HCT116 (cell line): ENCODE data around the gene COPS9. TPM values are rescaled to one million over a fixed set of nuclear protein-coding genes. Genes with fewer than 3 reads are reported as not detected.

Experiments
- ATAC-seq: fragments of 200-7000 bp; cut with Tn5 transposase; 2 replicates; pipeline ENCODE4 v1.9.1; 2020; ENCODE audit warnings: mild to moderate bottlenecking, moderate library complexity
- BruUV-seq: library from RNA; stranded (reverse); fragments of 400-500 nt; replicated peaks from 2 replicates; lab custom pipeline; 2021; lab: Mats Ljungman, UMichigan
- CTCF ChIA-PET: fragments of 300-600 bp; sonication (Branson Sonifier 250); formaldehyde crosslinking; loops from one replicate; lab custom pipeline; 2021; ENCODE audit warnings: antibody characterized with exemption; lab: Charles Lee
- POLR2A ChIA-PET: fragments of 300-600, 350-600 bp; sonication (Branson Sonifier 250); formaldehyde crosslinking; loops from one replicate; lab custom pipeline; 2021; ENCODE audit warnings: antibody characterized with exemption; lab: Charles Lee
- RAD21 ChIA-PET, 2 experiments: fragments of 300-600 bp; sonication (Branson Sonifier 250); formaldehyde crosslinking; loops; one replicate each; lab custom pipeline; 2023; ENCODE audit warnings: low total read pairs in 2 of 2; ENCODE audit not compliant: uncharacterized antibody in 2 of 2, unreplicated experiment in 2 of 2, low non-redundant PET in 1 of 2; lab: Charles Lee
- DNase-seq: peaks from one replicate; pipeline ENCODE4 v3.0.0-alpha.2; 2010; ENCODE audit warnings: low read depth, low spot score
- H2AFZ ChIP-seq: fragments of 200-600 bp; shearing (Covaris generic), sonication (generic); 2 replicates; pipeline ENCODE4 v1.6.1; 2017; ENCODE audit warnings: low read depth, mixed run types, mixed read lengths, antibody characterized with exemption, low read length; ENCODE audit not compliant: poor library complexity, severe bottlenecking
- H3K27ac ChIP-seq: 2 replicates; pipeline ENCODE4 v1.5.1; 2012; ENCODE audit warnings: low read depth, low read length
- H3K27me3 ChIP-seq: fragments of 200-600 bp; sonication (generic); 2 replicates; pipeline ENCODE4 v1.6.1; 2016; ENCODE audit warnings: mixed run types, low read length, mixed read lengths; ENCODE audit not compliant: insufficient read depth
- H3K36me3 ChIP-seq, 2 experiments: fragments of 200-500 bp in 1 of 2; fragments of 200-600 bp in 1 of 2; sonication (Bioruptor generic) in 1 of 2; sonication (generic) in 1 of 2; 2 replicates each; pipeline versions ENCODE4 v1.5.1 to v1.6.1; 2014 to 2016; ENCODE audit warnings: low read length in 2 of 2, inconsistent platforms in 1 of 2, mixed read lengths in 1 of 2, mixed run types in 1 of 2; ENCODE audit not compliant: insufficient read depth in 2 of 2, control insufficient read depth in 1 of 2
- H3K4me1 ChIP-seq, 2 experiments: fragments of 200-600 bp in 1 of 2; sonication (generic) in 1 of 2; 2 replicates each; pipeline versions ENCODE4 v1.5.1 to v1.6.1; 2012 to 2017; ENCODE audit warnings: low read length in 2 of 2, inconsistent platforms in 1 of 2, mild to moderate bottlenecking in 1 of 2, mixed read lengths in 1 of 2, mixed run types in 1 of 2, moderate library complexity in 1 of 2; ENCODE audit not compliant: insufficient read depth in 2 of 2, control insufficient read depth in 1 of 2
- H3K4me2 ChIP-seq: fragments of 200-600 bp; sonication (generic); 2 replicates; pipeline ENCODE4 v1.6.1; 2017; ENCODE audit warnings: mixed run types, low read length, mixed read lengths
- H3K4me3 ChIP-seq, 2 experiments: fragments of 200-600 bp in 1 of 2; sonication (generic) in 1 of 2; replicated peaks in 1 of 2; 2 replicates each; pipeline ENCODE4 v1.5.1; 2011 to 2016; ENCODE audit warnings: low read length in 2 of 2, control low read depth in 1 of 2, low read depth in 1 of 2, mild to moderate bottlenecking in 1 of 2, mixed read lengths in 1 of 2, mixed run types in 1 of 2
- H3K79me2 ChIP-seq: fragments of 200-600 bp; sonication (generic); 2 replicates; pipeline ENCODE4 v1.6.1; 2017; ENCODE audit warnings: mild to moderate bottlenecking, mixed run types, low read length, moderate library complexity, mixed read lengths; ENCODE audit not compliant: insufficient read depth
- H3K9ac ChIP-seq: fragments of 200-600 bp; sonication (generic); 2 replicates; pipeline ENCODE4 v1.6.1; 2016; ENCODE audit warnings: low read length, mixed read lengths
- H3K9me2 ChIP-seq: fragments of 200-600 bp; sonication (generic), shearing (Covaris generic); 2 replicates; pipeline ENCODE4 v1.6.1; 2017; ENCODE audit warnings: mixed run types, mild to moderate bottlenecking, moderate library complexity; ENCODE audit not compliant: insufficient read depth
- H3K9me3 ChIP-seq, 2 experiments: fragments of 200-500 bp in 1 of 2; fragments of 200-600 bp in 1 of 2; sonication (Bioruptor generic) in 1 of 2; sonication (generic) in 1 of 2; 2 replicates each; pipeline ENCODE4 v1.6.1; 2014 to 2017; ENCODE audit warnings: low read length in 2 of 2, mixed read lengths in 2 of 2, inconsistent platforms in 1 of 2, low read depth in 1 of 2, mild to moderate bottlenecking in 1 of 2, mixed run types in 1 of 2, moderate library complexity in 1 of 2; ENCODE audit not compliant: control insufficient read depth in 1 of 2, insufficient read depth in 1 of 2
- H4K20me1 ChIP-seq: fragments of 200-600 bp; sonication (generic), shearing (Covaris generic); 2 replicates; pipeline ENCODE4 v1.6.1; 2017; ENCODE audit warnings: mixed run types, mild to moderate bottlenecking, moderate library complexity; ENCODE audit not compliant: insufficient read depth
- CEBPB ChIP-seq: IDR thresholded peaks from 2 replicates; pipeline ENCODE4 v1.6.1; 2012; ENCODE audit warnings: low read depth
- CTCF ChIP-seq, 3 experiments: fragments of 200-600 bp in 1 of 3; sonication (generic) in 1 of 3; IDR thresholded peaks in 2 of 3; conservative IDR thresholded peaks in 1 of 3; 2 replicates each; pipeline ENCODE4 v1.5.1; 2012 to 2017; ENCODE audit warnings: low read depth in 2 of 3, low read length in 2 of 3, antibody characterized with exemption in 1 of 3, borderline replicate concordance in 1 of 3, control low read depth in 1 of 3, mild to moderate bottlenecking in 1 of 3, mixed read lengths in 1 of 3, mixed run types in 1 of 3, moderate library complexity in 1 of 3; ENCODE audit not compliant: insufficient read depth in 1 of 3
- RAD21 ChIP-seq: IDR thresholded peaks from 2 replicates; pipeline ENCODE4 v1.6.1; 2012; ENCODE audit warnings: low read depth, mild to moderate bottlenecking
- SRF ChIP-seq: IDR thresholded peaks from 2 replicates; pipeline ENCODE4 v1.6.1; 2012; ENCODE audit warnings: low read depth
- ZBTB33 ChIP-seq: IDR thresholded peaks from 2 replicates; pipeline ENCODE4 v1.6.1; 2011; ENCODE audit warnings: mild to moderate bottlenecking, low read length, moderate library complexity; ENCODE audit not compliant: insufficient replicate concordance; ENCODE audit errors: extremely low read depth
- ZFX ChIP-seq: fragments of 450-650 bp; IDR thresholded peaks from 2 replicates; pipeline ENCODE4 v1.6.1; 2017
- intact Hi-C: fragments of 100-400 bp; cut with micrococcal nuclease; formaldehyde crosslinking; loops from 2 replicates; pipeline ENCODE4 v1.10.0; 2022
- total RNA-seq: library from RNA; stranded (reverse); gene quantifications from one replicate; pipeline ENCODE4 v1.2.1, GENCODE V29; 2021; ENCODE audit not compliant: unreplicated experiment

Gene COPS9
- total RNA-seq, 1 experiment from 2014 or later = 111 TPM

DNA sequence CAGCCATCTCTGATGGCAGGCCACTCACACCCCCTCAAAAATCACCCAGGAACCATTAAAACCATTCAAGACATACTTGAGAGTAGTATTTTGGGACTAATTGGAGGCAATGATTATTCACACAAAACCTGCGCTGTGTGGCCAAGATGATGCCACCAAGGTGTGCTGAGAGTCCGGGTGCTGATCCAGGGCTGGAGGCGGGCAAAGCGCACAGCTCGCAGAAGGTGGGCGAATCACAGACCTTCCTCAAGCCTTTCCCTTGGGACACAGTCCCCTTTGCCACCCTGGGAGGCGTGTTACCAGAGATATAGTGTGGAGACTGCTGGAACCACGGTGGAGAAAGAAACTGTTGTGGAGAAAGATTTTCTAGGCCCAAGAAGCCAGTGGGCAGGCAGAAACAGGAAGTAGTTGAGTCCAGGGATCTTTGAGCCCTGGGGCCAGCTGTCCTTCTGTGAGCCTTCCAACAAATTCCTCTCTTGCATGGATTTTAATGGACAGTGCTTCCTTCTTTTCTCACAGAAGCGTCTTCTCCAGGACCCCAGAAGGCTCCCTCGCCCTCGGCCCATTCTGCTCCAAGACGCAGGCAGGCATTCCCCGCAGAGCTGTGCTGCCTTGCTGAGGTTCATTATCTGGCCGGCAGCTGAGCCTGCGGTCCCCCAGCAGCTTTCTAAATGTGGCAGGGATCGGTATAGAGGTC, 8.0 kb downstream of the COPS9 start:
- ChIA-PET POLR2A (no interaction called here), CTCF (no interaction called here), RAD21 (no interaction called here)
- H3K27ac ChIP-seq = no peak overlapping the region
- no TSS peak for BruUV-seq
- H3K9me3 ChIP-seq = no peaks in the 10 kb centered on the region
- intact Hi-C loops = no loop called here
- no peak overlapping the region for H3K4me3 ChIP-seq
- ATAC-seq (no peak), DNase-seq (no peak)
- no peaks in the 10 kb centered on the region for H3K9me2 ChIP-seq
- no peak overlapping the region for H3K9ac ChIP-seq
- H3K4me1 ChIP-seq = no peaks in the 10 kb centered on the region
- H3K27me3 ChIP-seq = no peaks in the 10 kb centered on the region
- no peaks in the 10 kb centered on the region for H4K20me1 ChIP-seq
- H3K79me2 ChIP-seq = peaks cover under 1% of the 10 kb centered on the region; the same call in 1 of the 2 replicates
- peaks cover 30 to 35% of the 10 kb centered on the region in 2 experiments; a peak in 3 of 4 replicates for H3K36me3 ChIP-seq
- H2AFZ ChIP-seq = no peak overlapping the region
- no peak for TF ChIP-seq SRF
- no peak for TF ChIP-seq ZBTB33
- H3K4me2 ChIP-seq = no peak overlapping the region

- Histone ChIP-seq H2AFZ (no peak overlapping the region), H3K4me3 (no peak overlapping the region), H3K4me1 (no peaks in the 10 kb centered on the region), H3K9ac (no peak overlapping the region), H3K4me2 (no peak overlapping the region), H3K27me3 (no peaks in the 10 kb centered on the region), H3K27ac (no peak overlapping the region), H3K9me3 (no peaks in the 10 kb centered on the region), H3K79me2 (no peaks in the 10 kb centered on the region; the same call in 1 of the 2 replicates), H3K36me3 (peaks cover 22 to 28% of the 10 kb centered on the region in 2 experiments; a peak in 3 of 4 replicates), H3K9me2 (no peaks in the 10 kb centered on the region), H4K20me1 (no peaks in the 10 kb centered on the region)
- no TSS peak for BruUV-seq
- RAD21 ChIA-PET = no interaction called here
- intact Hi-C loops = no loop called here
- ATAC-seq (no peak), DNase-seq (no peak)
- POLR2A ChIA-PET = no interaction called here
- CTCF ChIA-PET = no interaction called here
- TF ChIP-seq ZFX (no peak), CEBPB (no peak), CTCF (IDR thresholded peaks at IDR 0.05 in 2 of 3, conservative IDR thresholded peaks at IDR 0.05 in 1 of 3; ENCODE audit: borderline replicate concordance in 1 of 3, insufficient read depth in 1 of 3, low read depth in 2 of 3, low read length in 2 of 3) (no peak), RAD21 (no peak)
Observed at GRCh38 chr2:240127191-240127750, 8.8 kb downstream of the COPS9 start.
